CD4-positive, alpha-beta memory T cell (primary cell): ENCODE results near the gene DDB1. TPM values are rescaled to one million over a fixed set of nuclear protein-coding genes. Genes with fewer than 3 reads are reported as not detected.

Experiments
- CTCF ChIA-PET: fragments of 350-600 bp; sonication (Branson Sonifier 250); formaldehyde crosslinking; loops from one replicate; lab custom pipeline; 2021; ENCODE audit warnings: inconsistent platforms; ENCODE audit not compliant: partially characterized antibody; lab: Charles Lee
- POLR2A ChIA-PET: fragments of 350-600 bp; sonication (Branson Sonifier 250); formaldehyde crosslinking; loops from one replicate; lab custom pipeline; 2021; ENCODE audit not compliant: partially characterized antibody; lab: Charles Lee
- DNase-seq, 5 donors: peaks; one replicate each; pipeline versions ENCODE4 v3.0.0 to v3.0.0-alpha.2; 2020 to 2022; ENCODE audit warnings: mixed read lengths in 1 of 5
- H3K27ac ChIP-seq: one replicate; pipeline ENCODE4 v1.7.0; 2013; ENCODE audit warnings: low read depth, low read length
- H3K27me3 ChIP-seq: 2 replicates; pipeline ENCODE4 v1.7.0; 2013; ENCODE audit warnings: mild to moderate bottlenecking, low read length, moderate library complexity; ENCODE audit not compliant: insufficient read depth
- H3K36me3 ChIP-seq: 2 replicates; pipeline ENCODE4 v1.7.0; 2013; ENCODE audit warnings: mild to moderate bottlenecking, low read length, moderate library complexity; ENCODE audit not compliant: insufficient read depth
- H3K4me1 ChIP-seq: 2 replicates; pipeline ENCODE4 v1.7.0; 2013; ENCODE audit warnings: mild to moderate bottlenecking, low read length, moderate library complexity; ENCODE audit not compliant: insufficient read depth
- H3K4me3 ChIP-seq, 2 donors: one replicate each; pipeline ENCODE4 v1.7.0; 2013; ENCODE audit warnings: low read length in 2 of 2, mild to moderate bottlenecking in 1 of 2
- H3K9me3 ChIP-seq, 2 donors: one replicate each; pipeline ENCODE4 v1.7.0; 2013; ENCODE audit warnings: low read length in 2 of 2, control low read depth in 1 of 2; ENCODE audit not compliant: control insufficient read depth in 1 of 2
- H3K27ac Mint-ChIP-seq, 7 donors: one replicate each; pipeline ENCODE4 v1.8.0; 2020 to 2021; ENCODE audit warnings: mixed read lengths in 7 of 7, mild to moderate bottlenecking in 6 of 7, inconsistent platforms in 3 of 7, moderate library complexity in 3 of 7
- H3K27me3 Mint-ChIP-seq, 2 donors: one replicate each; pipeline ENCODE4 v1.8.0; 2020 to 2021; ENCODE audit warnings: mixed read lengths in 2 of 2
- H3K36me3 Mint-ChIP-seq, 2 donors: one replicate each; pipeline ENCODE4 v1.8.0; 2020 to 2021; ENCODE audit warnings: mixed read lengths in 2 of 2, inconsistent platforms in 1 of 2, mild to moderate bottlenecking in 1 of 2
- H3K4me1 Mint-ChIP-seq, 4 donors: one replicate each; pipeline ENCODE4 v1.8.0; 2020 to 2021; ENCODE audit warnings: mixed read lengths in 4 of 4, mild to moderate bottlenecking in 1 of 4
- H3K4me3 Mint-ChIP-seq, 8 donors: one replicate each; pipeline ENCODE4 v1.8.0; 2020 to 2021; ENCODE audit warnings: mixed read lengths in 8 of 8, mild to moderate bottlenecking in 7 of 8, moderate library complexity in 6 of 8, inconsistent platforms in 3 of 8
- H3K9me3 Mint-ChIP-seq, 8 donors: one replicate each; pipeline ENCODE4 v1.8.0; 2020 to 2021; ENCODE audit warnings: mixed read lengths in 8 of 8, mild to moderate bottlenecking in 5 of 8, inconsistent platforms in 3 of 8, moderate library complexity in 1 of 8
- intact Hi-C: fragments of 100-400 bp; cut with micrococcal nuclease; formaldehyde crosslinking; loops from one replicate; pipeline ENCODE4 v1.15.1; 2023
- polyA plus RNA-seq, 2 donors: library from polyadenylated mRNA; unstranded; fragments of 300-500 nt; fragmentation: Illumina TruSeq; gene quantifications; one replicate each; pipeline ENCODE4 v1.2.3, GENCODE V29; 2021
- total RNA-seq, 2 experiments: library from RNA; stranded (reverse); gene quantifications; one replicate each; pipeline ENCODE4 v1.2.3, GENCODE V29; 2021

Gene DDB1
- total and polyA plus RNA-seq, 4 experiments from 2014 or later, result 121 to 169 (median 148) TPM

- Histone ChIP-seq H3K36me3 (peaks cover 23% of the 10 kb centered on the region), H3K9me3 (no peaks in the 10 kb centered on the region), H3K4me1 (peaks cover 27% of the 10 kb centered on the region), H3K27ac (peak within 1 kb of the TSS; percentile 95), H3K4me3 (peak within 1 kb of the TSS; percentile 87 to 95), H3K27me3 (no peaks in the 10 kb centered on the region)
- intact Hi-C loops, result loop anchor here (1.0 to 2.0 kb wide), 3 partner anchors 29 to 69 kb away; partner anchors contain the start of genes DDB1, SDHAF2, TKFC and TMEM216
- H3K4me3 Mint-ChIP-seq, result peak within 1 kb of the TSS; percentile 93 to 100 (median 98)
- H3K27ac Mint-ChIP-seq, result peak within 1 kb of the TSS; percentile 92 to 100 (median 99)
- peaks cover under 1 to 36% of the 10 kb centered on the region in 2 donors for H3K36me3 Mint-ChIP-seq
- peaks cover 21 to 51% (median 33%) of the 10 kb centered on the region in 4 donors for H3K4me1 Mint-ChIP-seq
- CTCF ChIA-PET, result interaction anchor here (1.0 to 7.1 kb wide), 10 partner anchors 8 to 73 kb away, joined by 3 to 92 read pairs (median 4); partner anchors contain the start of genes DDB1, TKFC and TMEM216
- peak; percentile 83 to 90 (median 85) for DNase-seq
- peaks cover 0 to 3% (median 0%) of the 10 kb centered on the region in 8 donors for H3K9me3 Mint-ChIP-seq
- H3K27me3 Mint-ChIP-seq, result no peaks in the 10 kb centered on the region
- POLR2A ChIA-PET, result interaction anchor here (0.6 to 6.3 kb wide), 26 partner anchors 9 to 1479 kb away, joined by 3 to 97 read pairs (median 6); partner anchors contain the start of genes CD6, CPSF7, DDB1 and EEF1G
These were observed 29.0 kb upstream of the DDB1 start, which contains the start of the genes CYB561A3 and TMEM138 for GRCh38 chr11:61361741-61362541. TSS of gene CYB561A3 (minus strand) at chr11:61361882. CDS start at chr11:61356713, 5,169 bp downstream. TSS of gene TMEM138 (plus strand) at chr11:61362374. CDS start at chr11:61364391, 2,017 bp downstream.

GRCh38 chr11:61361237-61361740, 28.4 kb upstream of the DDB1 start:
- Histone ChIP-seq H3K27me3 (no peaks in the 10 kb centered on the region), H3K9me3 (no peaks in the 10 kb centered on the region), H3K4me1 (peaks cover 27% of the 10 kb centered on the region), H3K36me3 (peaks cover 17% of the 10 kb centered on the region), H3K4me3 (peak overlapping the region; percentile 87 to 95), H3K27ac (peak overlapping the region; percentile 95)
- ChIA-PET POLR2A (interaction anchor here (1.0 to 6.3 kb wide), 17 partner anchors 9 to 1480 kb away, joined by 3 to 97 read pairs (median 7); partner anchors contain the start of genes CD6, CPSF7, DDB1 and EEF1G), CTCF (interaction anchor here (1.4 to 7.1 kb wide), 6 partner anchors 9 to 74 kb away, joined by 3 to 92 read pairs (median 14); partner anchors contain the start of genes DDB1, TKFC and TMEM216)
- peak overlapping the region; percentile 92 to 100 (median 99) for H3K27ac Mint-ChIP-seq
- DNase-seq, result no peak
- intact Hi-C loops, result no loop called here
- H3K4me3 Mint-ChIP-seq, result peak overlapping the region; percentile 93 to 100 (median 98)
- peaks cover 0 to 3% (median 0%) of the 10 kb centered on the region in 8 donors for H3K9me3 Mint-ChIP-seq
- H3K4me1 Mint-ChIP-seq, result peaks cover 23 to 51% (median 35%) of the 10 kb centered on the region in 4 donors
- H3K36me3 Mint-ChIP-seq, result peaks cover 0 to 36% of the 10 kb centered on the region in 2 donors
- no peaks in the 10 kb centered on the region for H3K27me3 Mint-ChIP-seq

- Mint-ChIP-seq H3K4me1 (peaks cover 25 to 51% (median 36%) of the 10 kb centered on the region in 4 donors), H3K36me3 (peaks cover 3 to 34% of the 10 kb centered on the region in 2 donors), H3K27me3 (no peaks in the 10 kb centered on the region), H3K27ac (peak overlapping the region in 5 of 7 donors; percentile 27 to 92 (median 67)), H3K9me3 (peaks cover 0 to 3% (median 0%) of the 10 kb centered on the region in 8 donors), H3K4me3 (peak overlapping the region in 4 of 8 donors; percentile 21 to 59 (median 35))
- Histone ChIP-seq H3K4me3 (no peak overlapping the region), H3K4me1 (peaks cover 27% of the 10 kb centered on the region), H3K27ac (no peak overlapping the region), H3K27me3 (no peaks in the 10 kb centered on the region), H3K9me3 (no peaks in the 10 kb centered on the region), H3K36me3 (peaks cover 8% of the 10 kb centered on the region)
- intact Hi-C loops, result no loop called here
- DNase-seq, result no peak
- POLR2A ChIA-PET, result interaction anchor here (1.3 to 6.3 kb wide), 3 partner anchors 11 to 70 kb away, joined by 3 to 97 read pairs (median 37); partner anchors contain the start of genes CPSF7, DDB1, SDHAF2 and TKFC
- CTCF ChIA-PET, result interaction anchor here (2.8 to 7.1 kb wide), 3 partner anchors 23 to 26 kb away, joined by 22 to 92 read pairs (median 48); no protein-coding TSS in a partner anchor
These were observed 26.6 kb upstream of the DDB1 start for GRCh38 chr11:61359516-61359915.

- Histone ChIP-seq H3K4me3 (no peak overlapping the region), H3K27me3 (no peaks in the 10 kb centered on the region), H3K27ac (no peak overlapping the region), H3K4me1 (peaks cover 24% of the 10 kb centered on the region), H3K36me3 (peaks cover 6% of the 10 kb centered on the region), H3K9me3 (no peaks in the 10 kb centered on the region)
- POLR2A ChIA-PET, result interaction anchor here (0.5 to 6.3 kb wide), 4 partner anchors 14 to 35 kb away, joined by 3 to 97 read pairs (median 3); partner anchors contain the start of genes DDB1 and TKFC
- CTCF ChIA-PET, result interaction anchor here (2.8 kb wide), 1 partner anchor 23 kb away, joined by 22 read pairs; no protein-coding TSS in a partner anchor
- Mint-ChIP-seq H3K4me1 (peaks cover 22 to 46% (median 32%) of the 10 kb centered on the region in 4 donors), H3K27me3 (no peaks in the 10 kb centered on the region), H3K27ac (no peak overlapping the region), H3K36me3 (peaks cover 4 to 25% of the 10 kb centered on the region in 2 donors), H3K9me3 (peaks cover 0 to 3% (median 0%) of the 10 kb centered on the region in 8 donors), H3K4me3 (peak overlapping the region in 1 of 8 donors; percentile 20)
- intact Hi-C loops, result no loop called here
- no peak for DNase-seq
These were observed 25.7 kb upstream of the DDB1 start for GRCh38 chr11:61358566-61358965.

GRCh38 chr11:61357894-61358239, 25.0 kb upstream of the DDB1 start:
- peaks cover 17% of the 10 kb centered on the region for H3K4me1 ChIP-seq
- Mint-ChIP-seq H3K27ac (peak overlapping the region in 3 of 7 donors; percentile 35 to 50 (median 43)), H3K4me3 (peak overlapping the region in 3 of 8 donors; percentile 21 to 27 (median 25)), H3K27me3 (no peaks in the 10 kb centered on the region), H3K4me1 (peaks cover 19 to 39% (median 27%) of the 10 kb centered on the region in 4 donors), H3K36me3 (peaks cover 11 to 27% of the 10 kb centered on the region in 2 donors), H3K9me3 (peaks cover 0 to 3% (median 0%) of the 10 kb centered on the region in 8 donors)
- H3K4me3 ChIP-seq, result no peak overlapping the region
- H3K9me3 ChIP-seq, result no peaks in the 10 kb centered on the region
- no peak overlapping the region for H3K27ac ChIP-seq
- intact Hi-C loops, result no loop called here
- H3K36me3 ChIP-seq, result peaks cover 13% of the 10 kb centered on the region
- DNase-seq, result no peak
- POLR2A ChIA-PET, result interaction anchor here (1.5 kb wide), 1 partner anchor 34 kb away, joined by 3 read pairs; no protein-coding TSS in a partner anchor
- no peaks in the 10 kb centered on the region for H3K27me3 ChIP-seq
- CTCF ChIA-PET, result interaction anchor here (0.8 to 2.8 kb wide), 2 partner anchors 22 to 27 kb away, joined by 3 to 22 read pairs; no protein-coding TSS in a partner anchor

GRCh38 chr11:61357233-61357893, 24.5 kb upstream of the DDB1 start:
- no peak for DNase-seq
- peak overlapping the region in 3 of 7 donors; percentile 43 to 72 (median 50) for H3K27ac Mint-ChIP-seq
- no peaks in the 10 kb centered on the region for H3K9me3 ChIP-seq
- intact Hi-C loops, result no loop called here
- no peak overlapping the region for H3K27ac ChIP-seq
- no peak overlapping the region for H3K4me3 ChIP-seq
- H3K27me3 Mint-ChIP-seq, result no peaks in the 10 kb centered on the region
- H3K36me3 ChIP-seq, result peaks cover 16% of the 10 kb centered on the region
- H3K36me3 Mint-ChIP-seq, result peaks cover 15 to 26% of the 10 kb centered on the region in 2 donors
- H3K4me3 Mint-ChIP-seq, result peak overlapping the region in 4 of 8 donors; percentile 11 to 27 (median 23)
- ChIA-PET POLR2A (interaction anchor here (1.5 kb wide), 1 partner anchor 34 kb away, joined by 3 read pairs; no protein-coding TSS in a partner anchor), CTCF (interaction anchor here (0.8 to 2.8 kb wide), 2 partner anchors 22 to 28 kb away, joined by 3 to 22 read pairs; no protein-coding TSS in a partner anchor)
- no peaks in the 10 kb centered on the region for H3K27me3 ChIP-seq
- H3K9me3 Mint-ChIP-seq, result peaks cover 0 to 3% (median 0%) of the 10 kb centered on the region in 8 donors
- peaks cover 14% of the 10 kb centered on the region for H3K4me1 ChIP-seq
- H3K4me1 Mint-ChIP-seq, result peaks cover 16 to 34% (median 22%) of the 10 kb centered on the region in 4 donors
